GM21786 (cell line): ENCODE data around the gene KLK5.

Experiments
- ATAC-seq: cut with Tn5 transposase; IDR thresholded peaks from one replicate; pipeline ENCODE4 v1.9.1; 2021; ENCODE audit not compliant: unreplicated experiment

Gene KLK5

DNA sequence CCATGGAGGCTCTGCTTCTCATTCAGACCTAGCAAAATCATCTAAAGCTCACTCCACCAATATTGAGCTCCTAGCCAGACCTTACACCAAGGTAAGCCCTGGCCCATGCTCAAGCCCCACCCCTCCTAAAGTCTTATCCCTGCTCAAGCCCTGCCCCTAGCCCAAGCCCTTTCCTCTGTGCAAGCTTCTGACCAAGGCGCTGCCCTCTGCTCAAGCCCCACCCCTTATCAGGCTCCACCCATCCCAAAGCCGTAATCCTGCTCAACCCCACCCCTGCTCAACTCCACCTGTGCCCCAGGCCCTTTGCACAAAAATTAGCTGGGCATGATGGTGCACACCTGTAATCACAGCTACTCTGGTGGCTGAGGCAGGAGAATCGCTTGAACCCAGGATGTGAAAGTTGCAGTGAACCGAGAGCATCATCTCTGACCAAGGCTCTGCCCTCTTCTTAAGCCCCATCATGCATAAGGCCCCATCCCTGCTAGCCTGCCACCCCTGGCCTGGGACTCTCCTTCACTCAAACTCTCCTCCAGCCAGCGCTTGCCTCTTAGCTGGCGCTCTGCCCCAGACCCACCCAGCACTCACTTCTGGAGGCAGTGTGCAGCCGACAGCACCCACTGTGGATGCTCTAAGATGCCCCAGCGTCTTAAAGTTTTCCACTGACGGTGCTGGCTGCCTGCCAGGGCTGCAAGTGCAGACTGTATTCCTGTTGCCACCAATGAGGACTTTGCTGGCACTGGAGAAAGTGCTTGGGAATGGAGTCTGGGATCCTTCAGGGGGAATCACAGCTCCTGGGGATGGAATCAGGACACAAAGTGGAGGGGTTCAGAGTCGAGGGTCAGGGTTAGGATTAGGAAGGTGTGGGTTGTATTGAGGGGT, 58.1 kb downstream of the KLK5 start:
- no peak for ATAC-seq
